SK-N-SH treated with all-trans-retinoic acid at 6 μM for 48 hours (cell line): ENCODE measurements around the gene SMAD6.

Source experiments
- ATAC-seq: fragments of 200-7000 bp; cut with Tn5 transposase; 3 replicates; pipeline ENCODE4 v1.9.1; 2020; ENCODE audit warnings: mild to moderate bottlenecking, moderate library complexity
- ARNTL ChIP-seq: fragments of 450-650 bp; formaldehyde crosslinking; IDR thresholded peaks from 2 replicates; pipeline ENCODE4 v1.5.0; 2020; ENCODE audit warnings: low read depth, mild to moderate bottlenecking, moderate library complexity, borderline replicate concordance
- CREB5 ChIP-seq: fragments of 250-450 bp; sonication (Bioruptor Pico); IDR thresholded peaks from 2 replicates; pipeline ENCODE4 v1.5.1; 2020; ENCODE audit warnings: low read depth, mild to moderate bottlenecking, moderate library complexity
- CSDC2 ChIP-seq: fragments of 250-450 bp; sonication (Bioruptor Pico); IDR thresholded peaks from 2 replicates; pipeline ENCODE4 v1.5.0; 2020; ENCODE audit warnings: mild to moderate bottlenecking, moderate library complexity
- CSRNP3 ChIP-seq: fragments of 250-450 bp; sonication (Bioruptor Pico); IDR thresholded peaks from 2 replicates; pipeline ENCODE4 v1.5.1; 2021; ENCODE audit warnings: mild to moderate bottlenecking, moderate library complexity
- ESRRG ChIP-seq: fragments of 250-450 bp; sonication (Bioruptor Pico); IDR thresholded peaks from 2 replicates; pipeline ENCODE4 v1.6.1; 2021; ENCODE audit warnings: mild to moderate bottlenecking
- ISL1 ChIP-seq: fragments of 250-450 bp; sonication (Bioruptor Pico); IDR thresholded peaks from 2 replicates; pipeline ENCODE4 v2.1.2; 2022; ENCODE audit warnings: mild to moderate bottlenecking, moderate library complexity
- PATZ1 ChIP-seq: fragments of 250-450 bp; sonication (Bioruptor Pico); IDR thresholded peaks from 2 replicates; pipeline ENCODE4 v1.8.0; 2020; ENCODE audit warnings: mild to moderate bottlenecking, moderate library complexity, borderline replicate concordance
- PPARA ChIP-seq: fragments of 250-450 bp; sonication (Bioruptor Pico); IDR thresholded peaks from 2 replicates; pipeline ENCODE4 v1.5.0; 2020; ENCODE audit warnings: mild to moderate bottlenecking, borderline replicate concordance
- RARB ChIP-seq: fragments of 250-450 bp; sonication (Bioruptor Pico); IDR thresholded peaks from 2 replicates; pipeline ENCODE4 v1.8.0; 2021; ENCODE audit warnings: mild to moderate bottlenecking, moderate library complexity
- TOX ChIP-seq: fragments of 250-450 bp; sonication (Bioruptor Pico); IDR thresholded peaks from 2 replicates; pipeline ENCODE4 v1.8.0; 2021; ENCODE audit warnings: mild to moderate bottlenecking, moderate library complexity, borderline replicate concordance
- TSHZ2 ChIP-seq: fragments of 250-450 bp; sonication (Bioruptor Pico); IDR thresholded peaks from 2 replicates; pipeline ENCODE4 v1.5.0; 2020; ENCODE audit warnings: mild to moderate bottlenecking, moderate library complexity
- ZC3H10 ChIP-seq: fragments of 250-450 bp; sonication (Bioruptor Pico); IDR thresholded peaks from 2 replicates; pipeline ENCODE4 v1.5.1; 2021; ENCODE audit warnings: mild to moderate bottlenecking, moderate library complexity
- ZFP3 ChIP-seq: fragments of 250-450 bp; sonication (Bioruptor Pico); IDR thresholded peaks from 2 replicates; pipeline ENCODE4 v1.5.0; 2020; ENCODE audit warnings: mild to moderate bottlenecking, moderate library complexity
- ZFP30 ChIP-seq: fragments of 450-650 bp; formaldehyde crosslinking; IDR thresholded peaks from 2 replicates; pipeline ENCODE4 v1.5.0; 2022; ENCODE audit warnings: mild to moderate bottlenecking, moderate library complexity
- ZNF70 ChIP-seq: fragments of 450-650 bp; formaldehyde crosslinking; IDR thresholded peaks from 2 replicates; pipeline ENCODE4 v1.5.0; 2020; ENCODE audit warnings: mild to moderate bottlenecking, moderate library complexity

The SMAD6 gene

GRCh38 chr15:66800584-66801235 is 98.7 kb downstream of the SMAD6 start:
- ATAC-seq = no peak
- TF ChIP-seq CREB5 (CRISPR knock-in tag) (no peak), ISL1 (no peak), PATZ1 (CRISPR knock-in tag) (no peak), RARB (CRISPR knock-in tag) (no peak), ZC3H10 (CRISPR knock-in tag) (no peak), PPARA (CRISPR knock-in tag) (no peak), ESRRG (CRISPR knock-in tag) (no peak), CSRNP3 (CRISPR knock-in tag) (no peak), ZFP30 (CRISPR knock-in tag) (no peak), TOX (CRISPR knock-in tag) (no peak), ZFP3 (CRISPR knock-in tag) (no peak)

- no peak for TF ChIP-seq PATZ1 (CRISPR knock-in tag)
- TF ChIP-seq, all 23 proteins: peak for 0
- ATAC-seq = no peak
Measured at GRCh38 chr15:66801266-66801665, 99.2 kb downstream of the SMAD6 start.

GRCh38 chr15:66802025-66803001 is 100.3 kb downstream of the SMAD6 start:
- TF ChIP-seq PATZ1 (CRISPR knock-in tag) (peak; percentile 84; the same call in 1 of the 2 replicates), ZFP30 (CRISPR knock-in tag) (no peak)
- TF ChIP-seq, all 23 proteins: peak for 1
- peak; percentile 43 for ATAC-seq

- ATAC-seq = peak; percentile 99
- TF ChIP-seq CSDC2 (CRISPR knock-in tag) (no peak), ZFP3 (CRISPR knock-in tag) (peak; percentile 82; the same call in 1 of the 2 replicates), TSHZ2 (CRISPR knock-in tag) (no peak), CREB5 (CRISPR knock-in tag) (peak; percentile 22; the same call in 1 of the 2 replicates), PPARA (CRISPR knock-in tag) (no peak), ARNTL (no peak), ZNF70 (CRISPR knock-in tag) (no peak)
Measured at GRCh38 chr15:66803182-66803729, 101.2 kb downstream of the SMAD6 start.
